ENCODE measurements around the gene FRMD4A. TPM values are rescaled to one million over a fixed set of nuclear protein-coding genes. Genes with fewer than 3 reads are reported as not detected.
A peak's percentile ranks its signal among the peaks of the same experiment; 100 is the strongest.

Gene FRMD4A
- total RNA-seq, 1 experiment from 2014 or later = not detected

DNA sequence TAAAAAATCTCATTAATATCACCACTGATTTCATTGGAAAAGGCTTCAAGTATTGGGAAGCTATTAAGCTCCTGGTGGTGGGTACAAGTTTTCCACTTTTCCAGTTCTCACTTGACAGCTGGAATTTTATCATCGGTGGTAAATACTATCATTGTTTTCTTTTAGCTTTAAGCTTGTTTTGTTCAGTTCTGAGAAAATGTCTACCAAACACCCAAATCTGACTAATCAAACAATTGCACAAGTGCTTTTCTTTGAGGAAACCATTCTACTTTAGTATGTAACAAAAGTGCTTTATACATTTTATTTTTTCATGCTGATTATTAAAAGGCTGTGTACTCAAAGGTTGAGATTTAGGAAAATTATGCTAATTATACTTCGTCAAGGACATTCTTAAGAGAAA, 736.1 kb downstream of the FRMD4A start:
- Histone ChIP-seq H3K9me3 (ENCODE audit: low read length) (no peaks in the 10 kb centered on the region), H3K27ac (ENCODE audit: low read length) (no peak overlapping the region), H3K79me2 (ENCODE audit: low read length) (peaks cover 69% of the 10 kb centered on the region), H4K20me1 (ENCODE audit: insufficient read depth, low read depth, low read length) (no peaks in the 10 kb centered on the region), H2AFZ (ENCODE audit: low read length) (no peak overlapping the region), H3K9ac (ENCODE audit: low read length) (no peak overlapping the region), H3K36me3 (ENCODE audit: insufficient read depth, low read length) (peaks cover 2% of the 10 kb centered on the region; the same call in 1 of the 2 replicates), H3K4me1 (ENCODE audit: low read length) (no peaks in the 10 kb centered on the region), H3K4me3 (ENCODE audit: low read length) (no peak overlapping the region), H3K27me3 (ENCODE audit: low read length) (no peaks in the 10 kb centered on the region), H3K9me2 (replicated peaks; ENCODE audit: insufficient read depth, low read length) (no peaks in the 10 kb centered on the region), H3K4me2 (ENCODE audit: low read depth, low read length, poor library complexity, severe bottlenecking) (no peak overlapping the region)
- DNase-seq = no peak

Small RNAs within 50 kb of the gene (small RNA-seq; reads per million reads assigned to genes)
- 0.55 reads per million, percentile 12 among the genes with 10 or more reads in this experiment for gene RNA5SP301

Data from Karpas-422 (cell line).